ES-I3 (cell line): ENCODE measurements around the gene WFDC1.
A peak's percentile ranks its signal among the peaks of the same experiment; 100 is the strongest.

Experiments
- H3K36me3 ChIP-seq: 2 replicates; pipeline ENCODE4 v1.6.1; 2013; ENCODE audit warnings: mild to moderate bottlenecking, low read length, control low read depth, moderate library complexity; ENCODE audit not compliant: insufficient read depth
- H3K4me1 ChIP-seq: 2 replicates; pipeline ENCODE4 v1.6.1; 2013; ENCODE audit warnings: mild to moderate bottlenecking, control low read depth, low read length; ENCODE audit not compliant: insufficient read depth
- H3K9ac ChIP-seq: 2 replicates; pipeline ENCODE4 v1.6.1; 2013; ENCODE audit warnings: low read depth, mild to moderate bottlenecking, low read length, moderate library complexity
- H3K9me3 ChIP-seq: 2 replicates; pipeline ENCODE4 v1.6.1; 2013; ENCODE audit warnings: mild to moderate bottlenecking, low read length, moderate library complexity; ENCODE audit not compliant: control insufficient read depth, insufficient read depth

Gene WFDC1

GRCh38 chr16:84302111-84302954, 7.7 kb downstream of the WFDC1 start:
- H3K4me1 ChIP-seq: peaks cover 9% of the 10 kb centered on the region; the same call in 1 of the 2 replicates
- no peaks in the 10 kb centered on the region for H3K9me3 ChIP-seq
- H3K36me3 ChIP-seq: no peaks in the 10 kb centered on the region
- H3K9ac ChIP-seq: no peak overlapping the region

GRCh38 chr16:84303023-84303422, 8.3 kb downstream of the WFDC1 start:
- Histone ChIP-seq H3K9ac (no peak overlapping the region), H3K36me3 (no peaks in the 10 kb centered on the region), H3K9me3 (no peaks in the 10 kb centered on the region), H3K4me1 (peaks cover 9% of the 10 kb centered on the region; the same call in 1 of the 2 replicates)

DNA sequence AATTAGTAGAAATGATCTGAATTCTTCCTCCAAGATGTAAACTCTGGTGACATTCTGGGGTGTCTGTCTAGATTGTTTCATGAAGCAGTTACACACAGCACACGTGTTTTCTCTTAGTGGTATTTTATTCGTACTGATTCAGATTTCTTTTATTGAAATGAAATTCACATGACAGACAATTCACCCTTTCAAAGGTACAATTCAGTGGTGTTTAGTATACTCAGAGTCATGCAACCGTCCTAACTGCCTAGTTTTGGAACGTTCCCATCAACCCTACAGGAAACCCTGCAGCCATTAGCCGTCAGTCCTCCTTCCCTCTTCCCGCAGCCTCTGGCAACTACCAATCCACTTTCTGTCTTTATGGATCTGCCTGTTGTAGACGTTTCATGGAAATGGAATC, 8.8 kb downstream of the WFDC1 start:
- Histone ChIP-seq H3K9ac (no peak overlapping the region), H3K4me1 (peaks cover 9% of the 10 kb centered on the region; the same call in 1 of the 2 replicates)

DNA sequence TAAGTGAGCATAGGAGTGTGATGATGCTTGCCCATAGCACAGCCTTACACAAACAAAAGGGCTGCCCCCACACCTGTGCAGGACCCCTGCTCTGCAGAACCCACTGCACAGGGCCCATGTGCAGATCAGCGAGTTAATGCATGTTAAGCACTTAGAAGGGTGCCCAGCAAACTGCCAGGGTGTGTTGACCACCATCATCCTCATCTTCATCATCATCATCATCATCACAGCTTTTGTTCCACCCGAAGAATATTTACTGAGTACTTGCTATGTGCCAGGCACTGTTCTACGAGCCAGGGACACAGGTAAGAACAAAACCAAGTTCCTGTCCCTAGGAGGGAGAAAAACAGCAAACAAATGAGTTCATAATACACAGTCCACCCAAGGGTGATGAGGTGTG, 11.9 kb downstream of the WFDC1 start:
- H3K9me3 ChIP-seq: no peaks in the 10 kb centered on the region
- H3K4me1 ChIP-seq: no peaks in the 10 kb centered on the region
- H3K36me3 ChIP-seq: no peaks in the 10 kb centered on the region
- no peak overlapping the region for H3K9ac ChIP-seq

More for the DNA sequence above, 8.8 kb downstream of the WFDC1 start:
- H3K9me3 ChIP-seq: no peaks in the 10 kb centered on the region
- H3K36me3 ChIP-seq: no peaks in the 10 kb centered on the region

- Histone ChIP-seq H3K9ac (no peak overlapping the region), H3K9me3 (no peaks in the 10 kb centered on the region), H3K4me1 (0 out of 2 replicates have a peak, but pooled peaks cover 2% of the 10 kb centered on the region), H3K36me3 (no peaks in the 10 kb centered on the region)
Measured at GRCh38 chr16:84307209-84307954, 12.7 kb downstream of the WFDC1 start.

DNA sequence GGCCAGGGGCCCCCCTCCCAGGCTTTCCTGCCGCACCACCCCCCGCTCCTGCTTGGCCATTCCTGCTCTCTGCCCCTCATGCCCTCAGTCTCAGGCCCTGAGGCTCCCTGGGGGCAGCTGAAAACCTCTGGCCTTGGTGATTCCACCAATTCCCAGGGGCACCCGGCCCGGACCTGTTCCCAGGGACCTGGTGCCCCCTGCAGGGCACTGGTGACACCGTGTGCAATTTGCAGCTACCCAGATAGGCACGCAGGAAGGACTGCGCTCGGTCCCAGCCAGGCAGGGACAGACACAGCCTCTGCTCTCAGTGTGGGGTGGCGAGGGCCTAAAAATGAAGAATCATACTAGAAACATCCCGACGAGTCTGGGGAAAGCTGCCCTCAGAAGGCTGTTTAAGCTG, 13.4 kb downstream of the WFDC1 start:
- Histone ChIP-seq H3K9ac (no peak overlapping the region), H3K36me3 (no peaks in the 10 kb centered on the region), H3K9me3 (no peaks in the 10 kb centered on the region), H3K4me1 (peaks cover 4% of the 10 kb centered on the region; the same call in 1 of the 2 replicates)

- H3K9me3 ChIP-seq: no peaks in the 10 kb centered on the region
- peaks cover 4% of the 10 kb centered on the region; the same call in 1 of the 2 replicates for H3K4me1 ChIP-seq
- H3K36me3 ChIP-seq: no peaks in the 10 kb centered on the region
- H3K9ac ChIP-seq: no peak overlapping the region
Measured at GRCh38 chr16:84310642-84311041, 16.0 kb downstream of the WFDC1 start.

GRCh38 chr16:84312783-84313382, 18.2 kb downstream of the WFDC1 start:
- no peaks in the 10 kb centered on the region for H3K36me3 ChIP-seq
- no peaks in the 10 kb centered on the region for H3K9me3 ChIP-seq
- H3K4me1 ChIP-seq: peaks cover 4% of the 10 kb centered on the region; the same call in 1 of the 2 replicates
- H3K9ac ChIP-seq: peak overlapping the region; percentile 56; the same call in 1 of the 2 replicates

DNA sequence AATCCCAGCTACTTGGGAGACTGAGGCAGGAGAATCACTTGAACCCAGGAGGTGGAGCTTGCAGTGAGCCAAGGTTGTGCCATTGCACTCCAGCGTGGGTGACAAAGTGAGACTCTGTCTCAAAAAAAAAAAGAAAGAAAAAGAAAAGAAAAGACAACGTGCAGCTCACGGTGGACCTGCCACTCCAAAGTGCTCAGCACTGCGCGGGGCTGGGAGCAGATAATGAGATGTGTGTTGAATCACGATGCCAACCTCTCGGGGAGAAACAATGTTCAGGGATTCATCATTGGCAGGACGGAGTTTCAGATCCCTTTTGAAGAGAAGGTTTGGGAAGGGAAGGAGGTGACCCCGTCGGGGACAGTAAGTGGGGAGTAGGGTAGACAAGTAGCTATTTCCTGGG, 19.2 kb downstream of the WFDC1 start:
- Histone ChIP-seq H3K36me3 (no peaks in the 10 kb centered on the region), H3K9me3 (no peaks in the 10 kb centered on the region), H3K9ac (no peak overlapping the region), H3K4me1 (peaks cover 4% of the 10 kb centered on the region; the same call in 1 of the 2 replicates)

DNA sequence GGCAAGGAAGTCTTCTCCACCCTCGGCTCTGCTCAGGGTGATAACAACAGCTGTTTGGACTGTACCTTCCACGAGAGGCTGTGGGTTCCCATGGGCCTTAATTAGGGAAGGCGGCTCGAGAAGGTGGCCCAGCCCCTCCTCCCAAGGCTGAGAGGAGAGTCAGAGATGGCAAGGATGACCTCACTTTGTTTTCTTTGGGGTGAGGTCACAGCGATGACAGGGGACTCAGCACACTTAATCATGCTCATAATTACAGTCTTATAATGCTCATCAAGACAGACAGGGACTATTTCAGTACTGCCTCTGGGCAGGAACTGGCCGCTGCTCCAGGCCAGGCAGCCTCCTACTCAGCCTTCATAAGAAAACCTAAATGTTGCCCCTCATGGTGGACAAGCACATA, 19.7 kb downstream of the WFDC1 start:
- H3K9ac ChIP-seq: no peak overlapping the region
- peaks cover 4% of the 10 kb centered on the region; the same call in 1 of the 2 replicates for H3K4me1 ChIP-seq
- no peaks in the 10 kb centered on the region for H3K36me3 ChIP-seq
- H3K9me3 ChIP-seq: no peaks in the 10 kb centered on the region

DNA sequence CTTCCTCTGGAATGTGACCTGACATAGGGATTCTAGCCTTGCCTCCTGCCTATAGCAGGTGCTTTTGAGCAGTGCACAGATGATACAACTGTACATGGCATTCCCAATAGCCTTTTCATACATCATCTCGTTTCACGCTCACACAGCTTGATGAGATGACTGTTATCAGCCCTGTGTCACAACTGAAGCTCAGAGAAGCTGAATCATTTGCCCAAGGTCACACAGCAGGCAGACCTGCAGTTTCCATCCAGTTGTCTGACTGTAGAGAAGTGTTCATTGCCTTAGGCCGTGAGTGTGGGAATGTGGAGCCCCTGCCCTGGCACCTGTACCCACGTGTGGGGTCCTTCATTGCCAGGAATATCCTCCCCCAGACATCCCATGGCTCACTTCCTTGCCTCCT, 20.1 kb downstream of the WFDC1 start:
- Histone ChIP-seq H3K36me3 (no peaks in the 10 kb centered on the region), H3K9me3 (no peaks in the 10 kb centered on the region), H3K4me1 (peaks cover 4% of the 10 kb centered on the region; the same call in 1 of the 2 replicates), H3K9ac (no peak overlapping the region)

DNA sequence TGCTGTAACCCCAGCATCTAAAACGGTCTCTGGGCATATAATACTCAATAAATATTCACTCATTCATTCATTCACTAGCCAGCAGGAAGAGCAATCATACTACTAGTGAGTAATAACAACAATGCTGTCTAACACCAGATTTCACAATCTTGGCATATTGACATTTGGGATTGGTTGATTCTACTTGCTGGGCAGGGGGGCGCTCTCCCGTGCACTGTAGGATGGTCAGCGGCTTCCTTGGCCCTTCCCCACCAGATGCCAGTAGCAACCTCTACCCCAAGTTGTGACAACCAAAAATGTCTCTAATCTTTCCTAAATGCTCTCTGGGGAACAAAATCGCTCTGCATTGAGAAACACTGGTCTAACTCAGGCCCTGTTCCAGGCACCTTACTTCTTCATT, 20.7 kb downstream of the WFDC1 start:
- Histone ChIP-seq H3K36me3 (no peaks in the 10 kb centered on the region), H3K4me1 (peaks cover 4% of the 10 kb centered on the region; the same call in 1 of the 2 replicates), H3K9ac (no peak overlapping the region), H3K9me3 (no peaks in the 10 kb centered on the region)

DNA sequence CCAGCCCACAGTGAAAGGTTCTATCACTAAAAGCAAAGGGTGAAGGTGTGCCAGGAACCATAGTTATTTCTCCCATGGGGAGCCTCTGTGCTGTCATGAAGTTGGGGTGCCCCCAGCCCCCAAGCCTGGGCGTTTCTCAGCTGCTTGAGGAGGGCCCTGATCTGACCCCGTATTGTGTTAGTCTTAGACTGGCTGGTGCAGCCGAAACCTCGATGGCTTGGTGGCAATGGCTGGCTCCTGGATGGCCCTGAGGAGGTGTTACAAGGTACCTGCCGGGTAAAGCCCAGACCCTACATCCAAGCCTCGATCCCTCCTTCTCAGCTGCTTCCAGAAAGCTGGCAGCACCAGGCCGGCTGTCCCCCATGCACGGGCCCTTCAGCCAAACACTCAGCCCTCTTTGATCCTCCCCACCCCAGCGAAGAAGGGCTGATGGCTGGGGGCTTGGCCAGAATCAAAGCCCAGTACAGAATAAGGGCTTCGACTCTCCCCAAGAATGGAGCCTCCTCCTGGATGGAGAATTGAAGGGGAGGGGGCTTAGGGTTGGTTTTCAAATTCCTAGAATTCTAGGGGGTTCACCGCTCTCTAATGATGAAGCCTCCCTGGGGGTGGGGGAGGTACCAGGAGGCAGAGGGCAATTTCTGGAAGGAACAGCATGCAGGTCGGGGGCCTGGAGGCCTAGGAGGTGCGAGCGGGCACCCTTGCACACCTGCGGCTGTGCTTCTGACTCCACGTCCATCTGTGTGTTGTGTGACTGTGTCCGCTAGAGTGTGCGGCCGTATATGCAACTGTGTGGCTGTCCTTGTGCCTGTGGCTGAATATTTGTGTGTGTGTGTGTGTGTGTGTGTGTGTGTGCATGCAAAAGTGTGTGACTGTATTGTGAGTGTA, 23.7 kb downstream of the WFDC1 start:
- Histone ChIP-seq H3K9me3 (no peaks in the 10 kb centered on the region), H3K4me1 (no peaks in the 10 kb centered on the region; the same call in 1 of the 2 replicates)

More for the DNA sequence above, 23.7 kb downstream of the WFDC1 start:
- H3K36me3 ChIP-seq: no peaks in the 10 kb centered on the region
- H3K9ac ChIP-seq: no peak overlapping the region
